Anterior cingulate cortex (tissue), 58 donors: ENCODE data around the gene PPP1R3E.
"Not testable (repeated sequence)": the region's sequence is repeated elsewhere in the genome, so short reads cannot be mapped to it uniquely, and the experiment has no call there.

Experiments used
- DNase-seq, 58 donors: peaks; one replicate each; lab custom pipeline; 2025; lab: John Stamatoyannopoulos, UW

The PPP1R3E gene

GRCh38 chr14:23299986-23300686 lies 2.5 kb downstream of the PPP1R3E start:
- DNase-seq = no peak

GRCh38 chr14:23299211-23299957 lies 3.3 kb downstream of the PPP1R3E start:
- DNase-seq = peak in 13 of 58 donors; percentile 5 to 69 (median 25)

- no peak for DNase-seq
These were observed 4.9 kb downstream of the PPP1R3E start for GRCh38 chr14:23297611-23298277.

GRCh38 chr14:23297096-23297495 lies 5.6 kb downstream of the PPP1R3E start:
- no peak for DNase-seq

- DNase-seq = no peak
These were observed 6.5 kb downstream of the PPP1R3E start for GRCh38 chr14:23296012-23296777.

- DNase-seq = peak in 27 of 58 donors; percentile 11 to 62 (median 29)
These were observed 7.7 kb downstream of the PPP1R3E start for GRCh38 chr14:23294734-23295561.

- DNase-seq = no peak
These were observed 15.7 kb downstream of the PPP1R3E start for GRCh38 chr14:23286902-23287479.

- DNase-seq = peak; percentile 83 to 99 (median 99)
These were observed 16.4 kb downstream of the PPP1R3E start, which contains the start of gene HOMEZ for GRCh38 chr14:23286020-23286901. Gene HOMEZ (minus strand): TSS chr14:23286132. CDS start chr14:23285952, 180 bp downstream.

GRCh38 chr14:23285530-23286019 lies 17.1 kb downstream of the PPP1R3E start:
- DNase-seq = peak in 2 of 58 donors; percentile 27 to 59

GRCh38 chr14:23284654-23285529 lies 17.8 kb downstream of the PPP1R3E start:
- DNase-seq = no peak

GRCh38 chr14:23281247-23281646 lies 21.4 kb downstream of the PPP1R3E start:
- DNase-seq = no peak

GRCh38 chr14:23277928-23278327 lies 24.7 kb downstream of the PPP1R3E start:
- not testable (repeated sequence) for DNase-seq

- no peak for DNase-seq
These were observed 25.5 kb downstream of the PPP1R3E start for GRCh38 chr14:23277189-23277588.

- DNase-seq = no peak
These were observed 27.2 kb downstream of the PPP1R3E start for GRCh38 chr14:23275412-23275811.

- no peak for DNase-seq
These were observed 33.5 kb downstream of the PPP1R3E start for GRCh38 chr14:23269193-23269592.

- not testable (repeated sequence) for DNase-seq
These were observed 41.8 kb downstream of the PPP1R3E start for GRCh38 chr14:23260849-23261248.

GRCh38 chr14:23259426-23259825 lies 43.2 kb downstream of the PPP1R3E start:
- no peak for DNase-seq
